Activated B cell treated with CpG ODN at 0.5 μM for 24 hours (primary cell): ENCODE results near the gene LGR6. TPM values are rescaled to one million over a fixed set of nuclear protein-coding genes. Genes with fewer than 3 reads are reported as not detected.

Experiments used
- ATAC-seq: fragments of 200-7000 bp; cut with Tn5 transposase; one replicate; pipeline ENCODE4 v1.10.0; 2021; ENCODE audit warnings: low read depth, mild to moderate bottlenecking, moderate library complexity
- CTCF ChIA-PET: fragments of 350-600 bp; sonication (Branson Sonifier 250); formaldehyde crosslinking; loops from one replicate; lab custom pipeline; 2021; ENCODE audit warnings: antibody characterized with exemption; lab: Charles Lee
- POLR2A ChIA-PET: fragments of 350-600 bp; sonication (Branson Sonifier 250); formaldehyde crosslinking; loops from one replicate; lab custom pipeline; 2021; ENCODE audit warnings: antibody characterized with exemption; lab: Charles Lee
- DNase-seq: peaks from one replicate; pipeline ENCODE4 v3.0.0; 2022
- H3K27ac Mint-ChIP-seq: one replicate; pipeline ENCODE4 v1.8.0; 2020; ENCODE audit warnings: mixed read lengths
- H3K27me3 Mint-ChIP-seq: one replicate; pipeline ENCODE4 v1.8.0; 2021; ENCODE audit warnings: mixed read lengths
- H3K36me3 Mint-ChIP-seq: one replicate; pipeline ENCODE4 v1.8.0; 2021; ENCODE audit warnings: low read depth, mixed read lengths
- H3K4me1 Mint-ChIP-seq: one replicate; pipeline ENCODE4 v1.8.0; 2021; ENCODE audit warnings: mixed read lengths
- H3K4me3 Mint-ChIP-seq: one replicate; pipeline ENCODE4 v1.8.0; 2020; ENCODE audit warnings: mild to moderate bottlenecking, mixed read lengths
- H3K9me3 Mint-ChIP-seq: one replicate; pipeline ENCODE4 v1.8.0; 2020; ENCODE audit warnings: mixed read lengths
- CTCF ChIP-seq: fragments of 200-600 bp; IDR thresholded peaks from one replicate; pipeline ENCODE4 v1.8.0; 2022; ENCODE audit warnings: antibody characterized with exemption, mild to moderate bottlenecking
- intact Hi-C: fragments of 100-400 bp; cut with micrococcal nuclease; formaldehyde crosslinking; loops from one replicate; pipeline ENCODE4 v1.15.1; 2024
- total RNA-seq: library from RNA; stranded (reverse); gene quantifications from 2 replicates; pipeline ENCODE4 v1.2.3, GENCODE V29; 2022

The LGR6 gene
- total RNA-seq, 1 donor from 2014 or later: not detected

GRCh38 chr1:202283991-202284390, 90.4 kb downstream of the LGR6 start:
- Mint-ChIP-seq H3K9me3 (no peaks in the 10 kb centered on the region), H3K36me3 (no peaks in the 10 kb centered on the region), H3K4me3 (no peak overlapping the region), H3K4me1 (no peaks in the 10 kb centered on the region), H3K27me3 (peaks cover 18% of the 10 kb centered on the region), H3K27ac (no peak overlapping the region)
- intact Hi-C loops: no loop called here
- no peak for TF ChIP-seq CTCF
- ChIA-PET CTCF (interaction anchor here (1.5 kb wide), 1 partner anchor 92 kb away, joined by 3 read pairs; no protein-coding TSS in a partner anchor), POLR2A (no interaction called here)
- ATAC-seq: no peak
- DNase-seq: no peak

- intact Hi-C loops: no loop called here
- DNase-seq: no peak
- H3K4me3 Mint-ChIP-seq: no peak overlapping the region
- no peaks in the 10 kb centered on the region for H3K9me3 Mint-ChIP-seq
- H3K36me3 Mint-ChIP-seq: no peaks in the 10 kb centered on the region
- peaks cover 15% of the 10 kb centered on the region for H3K27me3 Mint-ChIP-seq
- ChIA-PET CTCF (no interaction called here), POLR2A (no interaction called here)
- no peak for TF ChIP-seq CTCF
- ATAC-seq: no peak
- H3K4me1 Mint-ChIP-seq: no peaks in the 10 kb centered on the region
- H3K27ac Mint-ChIP-seq: no peak overlapping the region
These were observed 92.3 kb downstream of the LGR6 start for GRCh38 chr1:202285908-202286307.

- no peak for ATAC-seq
- H3K27ac Mint-ChIP-seq: no peak overlapping the region
- H3K9me3 Mint-ChIP-seq: no peaks in the 10 kb centered on the region
- H3K27me3 Mint-ChIP-seq: peaks cover 15% of the 10 kb centered on the region
- no peaks in the 10 kb centered on the region for H3K36me3 Mint-ChIP-seq
- ChIA-PET CTCF (no interaction called here), POLR2A (no interaction called here)
- no peak overlapping the region for H3K4me3 Mint-ChIP-seq
- no peak for TF ChIP-seq CTCF
- no peak for DNase-seq
- intact Hi-C loops: no loop called here
- H3K4me1 Mint-ChIP-seq: no peaks in the 10 kb centered on the region
These were observed 93.1 kb downstream of the LGR6 start for GRCh38 chr1:202286622-202287097.

- CTCF ChIA-PET: no interaction called here
- no peak overlapping the region for H3K27ac Mint-ChIP-seq
These were observed 93.6 kb downstream of the LGR6 start for GRCh38 chr1:202287196-202287595.

GRCh38 chr1:202288177-202288576, 94.6 kb downstream of the LGR6 start:
- no peak for ATAC-seq
- H3K27me3 Mint-ChIP-seq: peaks cover 15% of the 10 kb centered on the region
- H3K36me3 Mint-ChIP-seq: no peaks in the 10 kb centered on the region
- ChIA-PET POLR2A (no interaction called here), CTCF (no interaction called here)
- no peaks in the 10 kb centered on the region for H3K4me1 Mint-ChIP-seq
- no peak overlapping the region for H3K27ac Mint-ChIP-seq
- H3K9me3 Mint-ChIP-seq: no peaks in the 10 kb centered on the region
- no peak for DNase-seq
- no peak overlapping the region for H3K4me3 Mint-ChIP-seq
- intact Hi-C loops: no loop called here
- TF ChIP-seq CTCF: no peak

More at GRCh38 chr1:202287196-202287595, 93.6 kb downstream of the LGR6 start:
- H3K27me3 Mint-ChIP-seq: peaks cover 15% of the 10 kb centered on the region
- POLR2A ChIA-PET: no interaction called here
- H3K9me3 Mint-ChIP-seq: no peaks in the 10 kb centered on the region
- H3K4me3 Mint-ChIP-seq: no peak overlapping the region
- no peaks in the 10 kb centered on the region for H3K4me1 Mint-ChIP-seq
- intact Hi-C loops: no loop called here
- TF ChIP-seq CTCF: no peak
- ATAC-seq (no peak), DNase-seq (no peak)
- H3K36me3 Mint-ChIP-seq: no peaks in the 10 kb centered on the region
